HFF-Myc (cell line): Measurements from ENCODE around the gene MS4A6A.
"Not testable (repeated sequence)": the region's sequence is repeated elsewhere in the genome, so short reads cannot be mapped to it uniquely, and the experiment has no call there.

Experiments
- DNase-seq: peaks from one replicate; pipeline ENCODE4 v3.0.0-alpha.2; 2011; ENCODE audit warnings: low read depth; ENCODE audit errors: extremely low read depth
- H3K4me3 ChIP-seq: replicated peaks from 2 replicates; pipeline ENCODE4 v1.5.1; 2011; ENCODE audit warnings: low read depth, mild to moderate bottlenecking, control low read depth, low read length
- CTCF ChIP-seq: IDR thresholded peaks from 2 replicates; pipeline ENCODE4 v1.5.1; 2012; ENCODE audit warnings: mild to moderate bottlenecking, low read depth, low read length, control low read depth; ENCODE audit errors: missing control alignments

MS4A6A gene

DNA sequence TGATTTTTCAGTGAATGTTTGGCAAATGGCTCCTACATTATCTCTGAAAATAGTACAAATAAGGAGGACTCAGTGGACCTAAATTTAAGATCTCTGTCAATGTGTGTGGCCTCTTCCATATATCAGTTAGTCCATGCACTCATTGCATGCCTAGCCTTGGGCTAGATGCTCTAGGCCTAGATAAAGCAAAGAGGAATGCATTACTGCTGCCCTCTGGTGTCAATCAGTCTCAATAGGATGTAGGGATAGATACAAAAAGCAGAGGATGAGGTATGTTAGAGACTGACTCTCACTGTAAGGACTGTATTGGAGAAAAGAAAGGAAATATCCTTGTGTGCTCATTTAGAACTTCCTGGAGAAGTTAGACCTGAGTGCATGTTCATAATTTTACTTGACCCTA is 52.4 kb downstream of the MS4A6A start:
- TF ChIP-seq CTCF, result no peak
- H3K4me3 ChIP-seq, result no peak overlapping the region
- DNase-seq, result no peak

DNA sequence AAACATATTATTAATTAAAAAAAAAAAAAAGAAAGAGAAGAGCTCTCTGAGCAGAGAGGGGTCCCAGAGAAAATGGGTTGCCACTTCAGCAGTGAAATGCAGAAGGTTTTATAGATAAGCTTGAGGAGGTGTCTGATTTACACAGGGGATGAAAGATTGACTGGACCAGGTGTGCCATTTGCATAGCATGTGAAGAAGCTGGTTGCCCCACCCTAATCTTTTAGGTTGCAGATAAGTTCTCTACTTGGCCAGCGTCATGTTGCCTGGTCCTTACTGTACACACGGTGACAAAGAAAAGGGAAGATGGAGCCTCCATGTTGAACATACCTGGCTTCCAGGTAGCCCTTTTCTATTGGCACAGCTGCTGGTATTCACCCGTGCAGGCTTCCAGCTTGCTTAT is 53.0 kb downstream of the MS4A6A start:
- TF ChIP-seq CTCF, result no peak

DNA sequence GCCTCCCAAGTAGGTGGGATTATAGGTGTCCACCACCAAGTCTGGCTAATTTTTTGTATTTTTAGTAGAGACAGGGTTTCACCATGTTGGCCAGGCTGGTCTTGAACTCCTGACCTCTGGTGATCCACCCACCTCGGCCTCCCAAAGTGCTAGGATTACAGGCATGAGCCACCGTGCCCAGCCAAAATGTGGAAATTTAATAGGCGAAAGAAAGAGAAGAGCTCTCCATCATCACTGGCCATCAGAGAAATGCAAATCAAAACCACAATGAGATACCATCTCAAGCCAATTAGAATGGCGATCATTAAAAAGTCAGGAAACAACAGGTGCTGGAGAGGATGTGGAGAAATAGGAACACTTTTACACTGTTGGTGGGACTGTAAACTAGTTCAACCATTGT is 54.0 kb downstream of the MS4A6A start:
- not testable (repeated sequence) for DNase-seq

More for the DNA sequence above, 53.0 kb downstream of the MS4A6A start:
- DNase-seq, result no peak
- no peak overlapping the region for H3K4me3 ChIP-seq

DNA sequence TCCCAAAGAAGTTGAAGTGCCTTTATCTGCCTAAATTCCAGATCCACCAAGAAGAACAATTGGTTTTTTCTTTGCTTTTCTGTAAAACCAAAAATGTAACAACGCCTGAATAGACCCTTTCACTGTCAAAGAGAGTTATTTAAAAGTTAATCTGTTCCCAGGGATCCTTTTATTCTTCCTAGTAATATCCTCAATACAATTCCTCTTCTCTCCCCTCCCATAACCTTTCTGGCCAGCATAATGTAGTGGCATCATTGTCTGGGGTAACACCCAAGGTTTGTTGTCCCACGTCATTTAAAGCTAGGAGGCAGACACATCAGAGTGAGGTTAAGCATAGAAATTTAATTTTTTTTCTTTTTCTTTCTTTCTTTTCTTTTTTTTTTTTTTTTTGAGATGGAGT is 54.5 kb downstream of the MS4A6A start:
- DNase-seq, result no peak
- H3K4me3 ChIP-seq, result no peak overlapping the region
- TF ChIP-seq CTCF, result no peak

More for the DNA sequence above, 54.0 kb downstream of the MS4A6A start:
- not testable (repeated sequence) for H3K4me3 ChIP-seq

DNA sequence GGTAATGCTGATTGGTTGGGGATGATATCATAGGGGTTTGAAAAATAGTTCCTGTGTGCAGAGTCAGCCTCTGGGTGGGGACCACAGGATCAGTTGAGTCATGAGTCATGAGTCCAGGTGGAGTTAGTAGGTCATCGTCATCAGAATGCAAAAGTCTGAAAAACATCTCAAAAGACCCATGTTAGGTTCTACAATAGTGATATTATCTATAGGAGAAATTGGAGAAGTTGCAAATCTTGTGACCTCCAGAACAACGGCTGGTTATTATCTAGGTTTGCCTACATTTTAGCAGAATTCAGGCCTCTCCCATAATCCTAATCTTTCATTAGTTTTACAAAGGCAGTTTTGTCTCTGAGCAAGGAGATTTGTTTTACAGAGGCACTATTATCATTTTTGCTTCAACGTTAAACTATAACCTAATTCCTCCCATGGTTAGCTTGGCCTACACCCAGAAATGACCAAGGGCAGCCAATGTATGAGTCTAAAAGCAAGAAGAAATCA is 55.5 kb downstream of the MS4A6A start:
- no peak for TF ChIP-seq CTCF
- H3K4me3 ChIP-seq, result no peak overlapping the region
- DNase-seq, result no peak

DNA sequence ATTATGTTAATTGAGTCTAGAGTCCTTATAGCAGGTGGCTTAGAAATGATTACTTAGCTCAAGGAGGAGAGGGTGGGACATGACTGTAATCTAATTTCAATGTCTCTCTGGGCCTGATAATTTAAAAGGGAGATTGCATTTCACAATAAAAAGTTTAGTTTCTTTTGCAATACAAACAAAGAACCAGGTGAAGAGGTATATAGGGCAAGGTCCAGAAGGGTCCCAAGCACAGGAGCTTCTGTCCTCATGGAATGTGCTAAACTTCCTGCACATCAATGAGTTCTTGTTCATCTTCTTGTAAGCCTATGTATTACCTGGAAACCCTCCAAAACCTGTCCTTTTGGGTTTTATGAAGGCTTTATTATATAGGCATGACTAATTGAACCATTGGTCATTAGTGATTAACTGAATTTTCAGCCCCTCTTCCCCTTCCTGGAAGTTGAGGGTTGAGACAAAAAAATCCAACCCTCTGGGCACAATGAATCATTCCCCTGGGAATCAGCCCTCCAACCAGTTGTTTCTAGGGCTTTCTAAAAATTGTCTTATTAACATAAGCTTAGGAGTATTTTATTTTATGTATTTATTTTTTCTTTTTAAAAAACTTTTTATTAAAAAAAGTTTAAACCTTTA is 56.8 kb downstream of the MS4A6A start:
- no peak for TF ChIP-seq CTCF
- no peak overlapping the region for H3K4me3 ChIP-seq

GRCh38 chr11:60124802-60125432 is 58.0 kb downstream of the MS4A6A start:
- no peak for TF ChIP-seq CTCF
- DNase-seq, result no peak
- no peak overlapping the region for H3K4me3 ChIP-seq

More for the DNA sequence above, 56.8 kb downstream of the MS4A6A start:
- DNase-seq, result no peak
